H1 (cell line): ENCODE measurements around the gene SKIDA1. TPM values are rescaled to one million over a fixed set of nuclear protein-coding genes. Genes with fewer than 3 reads are reported as not detected.

Experiments used
- CTCF ChIA-PET: fragments of 300-600 bp; sonication (Branson Sonifier 250); formaldehyde crosslinking; loops from one replicate; lab custom pipeline; 2021; ENCODE audit not compliant: partially characterized antibody; lab: Charles Lee
- POLR2A ChIA-PET: fragments of 300-600 bp; sonication (Branson Sonifier 250); formaldehyde crosslinking; loops from one replicate; lab custom pipeline; 2021; ENCODE audit warnings: inconsistent platforms; ENCODE audit not compliant: partially characterized antibody; lab: Charles Lee
- DNase-seq, 2 experiments: peaks; one replicate each; pipeline versions ENCODE4 v3.0.0 to v3.0.0-alpha.2; 2010 to 2022; ENCODE audit warnings: low spot score in 2 of 2, low read depth in 1 of 2, mixed read lengths in 1 of 2
- FAIRE-seq: peaks from 2 replicates; lab custom pipeline; 2011; peaks lifted over from hg19 to GRCh38; lab: Jason Lieb, UNC
- H2AFZ ChIP-seq: 2 replicates; pipeline ENCODE4 v1.8.1; 2012; ENCODE audit warnings: low read length, inconsistent platforms
- H2AK5ac ChIP-seq: 2 replicates; pipeline ENCODE4 v1.6.1; 2013; ENCODE audit warnings: low read depth, low read length
- H2BK120ac ChIP-seq: replicated peaks from 2 replicates; pipeline ENCODE3; 2013; ENCODE audit warnings: low read depth, low read length, inconsistent platforms
- H2BK12ac ChIP-seq: 2 replicates; pipeline ENCODE4 v1.6.1; 2013; ENCODE audit warnings: low read depth, low read length
- H2BK15ac ChIP-seq: 2 replicates; pipeline ENCODE4 v1.6.1; 2013; ENCODE audit warnings: low read length
- H2BK20ac ChIP-seq: 2 replicates; pipeline ENCODE4 v1.6.1; 2013; ENCODE audit warnings: low read length
- H2BK5ac ChIP-seq: 2 replicates; pipeline ENCODE4 v1.6.1; 2013; ENCODE audit warnings: low read depth, low read length
- H3K14ac ChIP-seq: 2 replicates; pipeline ENCODE4 v1.6.1; 2013; ENCODE audit warnings: inconsistent platforms; ENCODE audit not compliant: insufficient read length
- H3K18ac ChIP-seq: 2 replicates; pipeline ENCODE4 v1.6.1; 2013; ENCODE audit warnings: low read length; ENCODE audit errors: extremely low read depth
- H3K23ac ChIP-seq: 2 replicates; pipeline ENCODE4 v1.6.1; 2013; ENCODE audit warnings: inconsistent platforms; ENCODE audit not compliant: insufficient read length
- H3K23me2 ChIP-seq: 2 replicates; pipeline ENCODE4 v1.6.1; 2013; ENCODE audit warnings: low read depth, low read length
- H3K27ac ChIP-seq: 2 replicates; pipeline ENCODE4 v1.6.1; 2011; ENCODE audit warnings: low read depth, low read length, inconsistent platforms
- H3K27me3 ChIP-seq, 4 experiments: replicated peaks in 1 of 4; 1 replicate in 1 of 4; 2 replicates in 3 of 4; pipeline versions ENCODE4 v1.6.1 to v1.8.1; 2011 to 2013; ENCODE audit warnings: low read length in 3 of 4, mild to moderate bottlenecking in 3 of 4, inconsistent platforms in 2 of 4, mixed read lengths in 2 of 4, moderate library complexity in 1 of 4; ENCODE audit not compliant: control insufficient read depth in 3 of 4, insufficient read depth in 3 of 4; ENCODE audit errors: extremely low read depth in 1 of 4
- H3K36me3 ChIP-seq, 4 experiments: 2 replicates each; pipeline versions ENCODE4 v1.6.1 to v1.8.1; 2011 to 2013; ENCODE audit warnings: mild to moderate bottlenecking in 4 of 4, low read length in 3 of 4, moderate library complexity in 2 of 4, control low read depth in 1 of 4, inconsistent platforms in 1 of 4; ENCODE audit not compliant: insufficient read depth in 4 of 4, control insufficient read depth in 2 of 4
- H3K4ac ChIP-seq: replicated peaks from 2 replicates; pipeline ENCODE3; 2013; ENCODE audit warnings: low read length, low read depth, mixed read lengths, inconsistent platforms; ENCODE audit not compliant: insufficient read length
- H3K4me1 ChIP-seq, 4 experiments: replicated peaks in 1 of 4; 1 replicate in 1 of 4; 2 replicates in 3 of 4; pipeline versions ENCODE4 v1.6.1 to v1.8.1; 2011 to 2013; ENCODE audit warnings: low read length in 3 of 4, inconsistent platforms in 2 of 4, mixed read lengths in 1 of 4; ENCODE audit not compliant: insufficient read depth in 4 of 4, control insufficient read depth in 3 of 4
- H3K4me2 ChIP-seq, 2 experiments: 2 replicates each; pipeline versions ENCODE4 v1.6.1 to v1.8.1; 2011 to 2013; ENCODE audit warnings: low read depth in 2 of 2, low read length in 2 of 2, control low read depth in 1 of 2, inconsistent platforms in 1 of 2, mild to moderate bottlenecking in 1 of 2; ENCODE audit not compliant: insufficient read depth in 1 of 2
- H3K4me3 ChIP-seq, 4 experiments: fragments of 200-600, 300-600 bp in 1 of 4; sonication (generic), shearing (Covaris generic), sonication (Bioruptor Twin) in 1 of 4; 2 replicates each; pipeline versions ENCODE4 v1.5.1 to v1.8.1; 2011 to 2016; ENCODE audit warnings: low read length in 4 of 4, low read depth in 3 of 4, control low read depth in 2 of 4, inconsistent platforms in 2 of 4, mild to moderate bottlenecking in 2 of 4, mixed read lengths in 1 of 4, moderate library complexity in 1 of 4; ENCODE audit not compliant: insufficient read depth in 2 of 4; ENCODE audit errors: extremely low read depth in 1 of 4
- H3K56ac ChIP-seq: replicated peaks from 2 replicates; pipeline ENCODE3; 2013; ENCODE audit warnings: low read depth, mild to moderate bottlenecking, mixed read lengths, low read length, inconsistent platforms; ENCODE audit not compliant: insufficient read length
- H3K79me1 ChIP-seq: 2 replicates; pipeline ENCODE4 v1.6.1; 2013; ENCODE audit warnings: low read depth, low read length, control low read depth
- H3K79me2 ChIP-seq, 2 experiments: 2 replicates each; pipeline versions ENCODE4 v1.6.1 to v1.8.1; 2012 to 2013; ENCODE audit warnings: low read length in 2 of 2, mild to moderate bottlenecking in 2 of 2, inconsistent platforms in 1 of 2; ENCODE audit not compliant: insufficient read depth in 2 of 2, control insufficient read depth in 1 of 2
- H3K9ac ChIP-seq, 4 experiments: replicated peaks in 1 of 4; 1 replicate in 1 of 4; 2 replicates in 3 of 4; pipeline versions ENCODE4 v1.6.1 to v1.8.1; 2011 to 2013; ENCODE audit warnings: low read depth in 3 of 4, low read length in 3 of 4, control low read depth in 2 of 4, mild to moderate bottlenecking in 2 of 4, moderate library complexity in 2 of 4, inconsistent platforms in 1 of 4; ENCODE audit errors: extremely low read depth in 1 of 4
- H3K9me3 ChIP-seq, 2 experiments: 2 replicates each; pipeline versions ENCODE4 v1.6.1 to v1.8.1; 2012 to 2013; ENCODE audit warnings: mild to moderate bottlenecking in 2 of 2, moderate library complexity in 2 of 2, control low read depth in 1 of 2, inconsistent platforms in 1 of 2, low read depth in 1 of 2, low read length in 1 of 2, mixed read lengths in 1 of 2; ENCODE audit not compliant: insufficient read depth in 2 of 2
- H4K20me1 ChIP-seq, 2 experiments: replicated peaks in 1 of 2; 2 replicates each; pipeline versions ENCODE3 to v1.8.1; 2011 to 2013; ENCODE audit warnings: inconsistent platforms in 2 of 2, low read length in 2 of 2, mild to moderate bottlenecking in 1 of 2; ENCODE audit not compliant: insufficient read depth in 2 of 2, control insufficient read depth in 1 of 2
- H4K5ac ChIP-seq: 2 replicates; pipeline ENCODE4 v1.6.1; 2013; ENCODE audit warnings: low read length, low read depth, mixed read lengths, inconsistent platforms; ENCODE audit not compliant: insufficient read length
- H4K8ac ChIP-seq: 2 replicates; pipeline ENCODE4 v1.8.0; 2013; ENCODE audit warnings: mild to moderate bottlenecking, moderate library complexity, low read length, inconsistent platforms; ENCODE audit not compliant: insufficient read depth; ENCODE audit errors: extremely low read depth
- H4K91ac ChIP-seq: replicated peaks from 2 replicates; pipeline ENCODE3; 2013; ENCODE audit warnings: low read length, mixed read lengths, inconsistent platforms; ENCODE audit not compliant: insufficient read length
- CHD1 ChIP-seq: IDR thresholded peaks from 2 replicates; pipeline ENCODE4 v1.6.1; 2012; ENCODE audit warnings: low read depth, low read length, improper control_type of control experiment
- MAFK ChIP-seq: IDR thresholded peaks from 2 replicates; pipeline ENCODE4 v1.6.1; 2012; ENCODE audit warnings: low read depth, mild to moderate bottlenecking, improper control_type of control experiment, low read length
- WGBS, 2 experiments: shearing (Covaris generic) in 1 of 2; methylation state at CpG; one replicate each; pipeline versions ENCODE4 v1.1.6 to v1.1.7; 2013 to 2015; ENCODE audit warnings: low lambda C conversion rate in 2 of 2, mixed read lengths in 2 of 2, inconsistent platforms in 1 of 2, low coverage in 1 of 2, missing lambda C conversion rate in 1 of 2; ENCODE audit not compliant: insufficient replicate concordance in 2 of 2, insufficient coverage in 1 of 2, insufficient read length in 1 of 2; ENCODE audit errors: extremely low coverage in 1 of 2, missing lambda C conversion rate in 1 of 2; 5-methylcytosine and 5-hydroxymethylcytosine counted together
- polyA plus RNA-seq, 7 experiments: library from polyadenylated mRNA; depleted of rRNA in 3 of 7; stranded (reverse) in 5 of 7; unstranded in 2 of 7; fragments of >200 nt in 5 of 7; fragments of 200-250 nt in 2 of 7; gene quantifications; 1 replicate in 5 of 7; 2 replicates in 1 of 7; 4 replicates in 1 of 7; pipeline versions ENCODE4 v1.2.1 to v1.2.3, GENCODE V29; 2011 to 2013; ENCODE audit warnings: missing spikeins in 2 of 7, mixed read lengths in 2 of 7
- total RNA-seq: library from RNA; stranded (reverse); fragmentation: NEBNext Ultra II Directional; extraction: Animal tissue kit (Norgen Biotek cat#: 25700); gene quantifications from 2 replicates; pipeline ENCODE4 v1.2.1, GENCODE V29; 2021

SKIDA1 gene
- total and polyA plus RNA-seq, 2 of the 8 experiments (the other 6 are each of a cell fraction or from before 2014, with no cell fraction given) = 1.5 to 8.0 TPM

- CTCF ChIA-PET = interaction anchor here (1.3 to 1.8 kb wide), 3 partner anchors 22 to 31 kb away, joined by 3 to 4 read pairs (median 3); no protein-coding TSS in a partner anchor
- H2BK20ac ChIP-seq = no peak overlapping the region
- H3K56ac ChIP-seq = peak overlapping the region; percentile 71
- peak overlapping the region; percentile 41 to 79 (median 71); a peak in 7 of 8 replicates for H3K4me3 ChIP-seq
- peak; percentile 36 for FAIRE-seq
- peak overlapping the region; percentile 90 for H4K8ac ChIP-seq
- WGBS, 2 experiments = 3% methylated on average over 18 of the region's 18 CpGs; no CpG with 5 or more reads in 1 of the 2 experiments
- peak overlapping the region; percentile 37 to 81 (median 78) for H3K9ac ChIP-seq
- no peak overlapping the region for H3K14ac ChIP-seq
- H2BK15ac ChIP-seq = no peak overlapping the region
- no peak overlapping the region for H2AFZ ChIP-seq
- peaks cover 8% of the 10 kb centered on the region; the same call in 1 of the 2 replicates for H3K23me2 ChIP-seq
- H2BK12ac ChIP-seq = no peak overlapping the region; the same call in 1 of the 2 replicates
- no peak for TF ChIP-seq CHD1
- 0 out of 2 replicates have a peak, but pooled peaks have one; percentile 2 for TF ChIP-seq MAFK
- TF ChIP-seq, all 59 proteins: peak for 1
- Histone ChIP-seq H3K23ac (no peak overlapping the region), H3K79me1 (no peaks in the 10 kb centered on the region), H3K27me3 (no peaks in the 10 kb centered on the region), H3K4me1 (peaks cover 4 to 23% (median 9%) of the 10 kb centered on the region in 4 experiments; a peak in 6 of 7 replicates), H3K4ac (no peak overlapping the region), H2BK120ac (peak overlapping the region; percentile 85), H3K27ac (peak overlapping the region; percentile 93), H4K91ac (peak overlapping the region; percentile 84), H3K4me2 (peak overlapping the region; percentile 92 to 97), H4K20me1 (no peaks in the 10 kb centered on the region), H3K36me3 (no peaks in the 10 kb centered on the region), H3K18ac (peak overlapping the region; percentile 81; the same call in 1 of the 2 replicates), H2BK5ac (0 out of 2 replicates have a peak overlapping the region, but pooled peaks have one; percentile 71), H3K9me3 (no peaks in the 10 kb centered on the region), H4K5ac (peak overlapping the region; percentile 89), H2AK5ac (no peak overlapping the region), H3K79me2 (peaks cover 0 to 38% of the 10 kb centered on the region in 2 experiments; a peak in 2 of 4 replicates)
- no peak for DNase-seq
- POLR2A ChIA-PET = interaction anchor here (0.6 to 17.3 kb wide), 12 partner anchors 10 to 458 kb away, joined by 3 to 352 read pairs (median 4); no protein-coding TSS in a partner anchor
These were observed 2.2 kb upstream of the SKIDA1 start for GRCh38 chr10:21527598-21528235.
